Measurements from ENCODE around the gene ZSCAN9. TPM values are rescaled to one million over a fixed set of nuclear protein-coding genes. Genes with fewer than 3 reads are reported as not detected.

ZSCAN9 gene
- total and polyA plus RNA-seq, 9 of the 15 experiments (the other 6 are each of a cell fraction or from before 2014, with no cell fraction given) = 18.8 to 48.9 (median 28.7) TPM

DNA sequence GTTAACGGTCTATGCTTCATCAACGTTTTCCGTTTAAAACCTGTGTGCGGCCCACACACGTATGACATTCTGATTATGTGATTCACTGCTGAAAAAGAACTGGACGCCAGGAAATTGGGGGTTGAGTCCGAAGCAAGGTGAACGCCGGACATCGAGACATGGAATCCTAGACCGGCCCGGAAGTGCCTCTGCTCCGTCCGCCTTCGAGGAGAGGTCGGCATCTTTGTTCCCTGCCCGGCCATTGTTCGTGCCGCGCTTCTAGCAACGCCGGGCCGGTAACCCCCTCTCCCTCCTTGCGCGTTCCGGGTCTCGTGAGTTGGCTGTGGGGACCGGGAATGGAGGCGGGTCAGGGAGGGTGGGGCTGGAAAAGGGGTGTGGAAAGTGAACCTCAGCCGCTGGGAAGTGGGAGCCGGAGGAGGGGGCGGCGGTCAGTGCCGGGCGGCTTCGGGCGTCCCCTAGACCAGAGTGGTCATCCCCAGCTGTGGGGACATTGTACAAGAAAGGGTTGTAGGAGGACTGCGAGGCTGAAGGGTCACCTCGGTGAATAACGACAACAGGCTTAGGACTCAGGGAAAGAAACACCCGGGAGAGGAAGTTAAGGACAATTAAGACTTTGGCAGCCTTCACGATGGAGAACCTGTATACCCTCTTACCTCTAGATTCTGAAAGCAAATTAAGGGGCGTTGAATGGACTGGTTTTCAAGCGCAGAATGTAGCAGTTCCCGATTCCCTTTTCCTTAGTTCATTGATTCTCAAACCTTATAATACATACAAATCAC lies at the start of gene ZSCAN9 (continued):
- peak; percentile 93 for TF ChIP-seq CXXC5 (CRISPR knock-in tag; IDR thresholded peaks at IDR 0.05)
- no peak for TF ChIP-seq SETDB1 (IDR thresholded peaks at IDR 0.05; ENCODE audit: low read length)
- TF ChIP-seq RFX1 (IDR thresholded peaks at IDR 0.05) = no peak
- TF ChIP-seq GATAD2A (IDR thresholded peaks at IDR 0.05) = peak; percentile 89; the same call in 1 of the 2 replicates
- TF ChIP-seq, protein P1, sequence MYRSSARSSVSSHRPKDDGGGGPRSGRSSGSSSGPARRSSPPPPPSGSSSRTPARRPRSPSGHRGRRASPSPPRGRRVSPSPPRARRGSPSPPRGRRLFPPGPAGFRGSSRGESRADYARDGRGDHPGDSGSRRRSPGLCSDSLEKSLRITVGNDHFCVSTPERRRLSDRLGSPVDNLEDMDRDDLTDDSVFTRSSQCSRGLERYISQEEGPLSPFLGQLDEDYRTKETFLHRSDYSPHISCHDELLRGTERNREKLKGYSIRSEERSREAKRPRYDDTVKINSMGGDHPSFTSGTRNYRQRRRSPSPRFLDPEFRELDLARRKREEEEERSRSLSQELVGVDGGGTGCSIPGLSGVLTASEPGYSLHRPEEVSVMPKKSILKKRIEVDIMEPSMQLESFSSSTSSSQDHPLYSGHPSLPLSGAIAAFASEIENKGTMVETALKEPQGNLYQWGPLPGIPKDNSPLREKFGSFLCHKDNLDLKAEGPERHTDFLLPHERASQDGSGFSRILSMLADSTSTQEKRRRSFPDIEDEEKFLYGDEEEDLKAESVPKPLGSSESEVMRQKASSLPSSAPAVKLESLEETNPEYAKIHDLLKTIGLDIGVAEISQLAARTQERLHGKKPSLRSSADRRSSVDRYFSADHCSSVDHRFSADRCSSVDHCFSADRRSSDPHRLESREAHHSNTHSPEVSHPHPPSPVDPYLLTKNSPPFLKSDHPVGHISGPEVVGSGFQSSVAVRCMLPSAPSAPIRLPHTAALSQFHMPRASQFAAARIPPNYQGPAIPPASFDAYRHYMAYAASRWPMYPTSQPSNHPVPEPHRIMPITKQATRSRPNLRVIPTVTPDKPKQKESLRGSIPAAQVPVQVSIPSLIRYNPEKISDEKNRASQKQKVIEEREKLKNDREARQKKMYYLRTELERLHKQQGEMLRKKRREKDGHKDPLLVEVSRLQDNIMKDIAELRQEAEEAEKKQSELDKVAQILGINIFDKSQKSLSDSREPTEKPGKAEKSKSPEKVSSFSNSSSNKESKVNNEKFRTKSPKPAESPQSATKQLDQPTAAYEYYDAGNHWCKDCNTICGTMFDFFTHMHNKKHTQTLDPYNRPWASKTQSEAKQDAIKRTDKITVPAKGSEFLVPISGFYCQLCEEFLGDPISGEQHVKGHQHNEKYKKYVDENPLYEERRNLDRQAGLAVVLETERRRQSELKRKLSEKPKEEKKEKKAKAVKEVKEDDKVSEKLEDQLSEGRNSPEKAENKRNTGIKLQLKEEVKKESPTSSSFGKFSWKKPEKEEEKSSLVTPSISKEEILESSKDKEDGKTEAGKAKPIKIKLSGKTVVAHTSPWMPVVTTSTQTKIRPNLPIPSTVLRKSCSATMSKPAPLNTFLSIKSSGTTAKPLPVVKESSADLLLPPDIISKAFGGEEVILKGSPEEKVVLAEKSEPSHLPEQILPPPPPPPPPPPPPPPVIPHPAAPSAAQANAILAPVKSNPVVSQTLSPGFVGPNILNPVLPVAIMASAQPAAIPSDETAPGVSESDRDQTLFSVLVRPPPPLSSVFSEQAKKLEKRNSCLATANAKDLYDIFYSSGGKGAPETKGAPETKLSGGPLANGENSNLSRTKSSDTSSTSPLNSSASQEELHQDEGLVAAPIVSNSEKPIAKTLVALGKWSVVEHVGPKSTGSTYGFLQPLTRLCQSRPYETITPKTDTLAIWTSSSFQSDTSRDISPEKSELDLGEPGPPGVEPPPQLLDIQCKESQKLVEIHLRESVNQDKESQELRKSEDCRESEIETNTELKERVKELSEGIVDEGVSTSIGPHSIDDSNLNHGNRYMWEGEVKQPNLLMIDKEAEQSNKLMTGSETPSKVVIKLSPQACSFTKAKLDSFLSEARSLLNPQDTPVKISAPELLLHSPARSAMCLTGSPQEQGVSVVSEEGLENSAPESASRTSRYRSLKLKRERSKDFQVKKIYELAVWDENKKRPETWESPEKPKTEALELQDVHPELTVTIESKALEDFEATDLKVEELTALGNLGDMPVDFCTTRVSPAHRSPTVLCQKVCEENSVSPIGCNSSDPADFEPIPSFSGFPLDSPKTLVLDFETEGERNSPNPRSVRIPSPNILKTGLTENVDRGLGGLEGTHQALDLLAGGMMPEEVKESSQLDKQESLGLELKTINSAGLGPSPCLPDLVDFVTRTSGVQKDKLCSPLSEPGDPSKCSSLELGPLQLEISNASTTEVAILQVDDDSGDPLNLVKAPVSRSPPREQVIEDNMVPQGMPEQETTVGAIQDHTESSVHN (IDR thresholded peaks at IDR 0.05; ENCODE audit: borderline replicate concordance in 1 of 2, low read depth in 1 of 2) = no peak
- TF ChIP-seq, protein P2, sequence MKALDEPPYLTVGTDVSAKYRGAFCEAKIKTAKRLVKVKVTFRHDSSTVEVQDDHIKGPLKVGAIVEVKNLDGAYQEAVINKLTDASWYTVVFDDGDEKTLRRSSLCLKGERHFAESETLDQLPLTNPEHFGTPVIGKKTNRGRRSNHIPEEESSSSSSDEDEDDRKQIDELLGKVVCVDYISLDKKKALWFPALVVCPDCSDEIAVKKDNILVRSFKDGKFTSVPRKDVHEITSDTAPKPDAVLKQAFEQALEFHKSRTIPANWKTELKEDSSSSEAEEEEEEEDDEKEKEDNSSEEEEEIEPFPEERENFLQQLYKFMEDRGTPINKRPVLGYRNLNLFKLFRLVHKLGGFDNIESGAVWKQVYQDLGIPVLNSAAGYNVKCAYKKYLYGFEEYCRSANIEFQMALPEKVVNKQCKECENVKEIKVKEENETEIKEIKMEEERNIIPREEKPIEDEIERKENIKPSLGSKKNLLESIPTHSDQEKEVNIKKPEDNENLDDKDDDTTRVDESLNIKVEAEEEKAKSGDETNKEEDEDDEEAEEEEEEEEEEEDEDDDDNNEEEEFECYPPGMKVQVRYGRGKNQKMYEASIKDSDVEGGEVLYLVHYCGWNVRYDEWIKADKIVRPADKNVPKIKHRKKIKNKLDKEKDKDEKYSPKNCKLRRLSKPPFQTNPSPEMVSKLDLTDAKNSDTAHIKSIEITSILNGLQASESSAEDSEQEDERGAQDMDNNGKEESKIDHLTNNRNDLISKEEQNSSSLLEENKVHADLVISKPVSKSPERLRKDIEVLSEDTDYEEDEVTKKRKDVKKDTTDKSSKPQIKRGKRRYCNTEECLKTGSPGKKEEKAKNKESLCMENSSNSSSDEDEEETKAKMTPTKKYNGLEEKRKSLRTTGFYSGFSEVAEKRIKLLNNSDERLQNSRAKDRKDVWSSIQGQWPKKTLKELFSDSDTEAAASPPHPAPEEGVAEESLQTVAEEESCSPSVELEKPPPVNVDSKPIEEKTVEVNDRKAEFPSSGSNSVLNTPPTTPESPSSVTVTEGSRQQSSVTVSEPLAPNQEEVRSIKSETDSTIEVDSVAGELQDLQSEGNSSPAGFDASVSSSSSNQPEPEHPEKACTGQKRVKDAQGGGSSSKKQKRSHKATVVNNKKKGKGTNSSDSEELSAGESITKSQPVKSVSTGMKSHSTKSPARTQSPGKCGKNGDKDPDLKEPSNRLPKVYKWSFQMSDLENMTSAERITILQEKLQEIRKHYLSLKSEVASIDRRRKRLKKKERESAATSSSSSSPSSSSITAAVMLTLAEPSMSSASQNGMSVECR (CRISPR knock-in tag; IDR thresholded peaks at IDR 0.05) = peak; percentile 93
- TF ChIP-seq, protein P3, sequence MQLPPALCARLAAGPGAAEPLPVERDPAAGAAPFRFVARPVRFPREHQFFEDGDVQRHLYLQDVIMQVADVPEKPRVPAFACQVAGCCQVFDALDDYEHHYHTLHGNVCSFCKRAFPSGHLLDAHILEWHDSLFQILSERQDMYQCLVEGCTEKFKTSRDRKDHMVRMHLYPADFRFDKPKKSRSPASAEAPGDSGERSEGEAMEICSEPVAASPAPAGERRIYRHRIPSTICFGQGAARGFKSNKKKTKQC (CRISPR knock-in tag; IDR thresholded peaks at IDR 0.05) = peak; percentile 77; the same call in 1 of the 2 replicates
- peak; percentile 41 to 91; a peak in 3 of 4 replicates for TF ChIP-seq TEAD1 (CRISPR knock-in tag; IDR thresholded peaks at IDR 0.05)
- TF ChIP-seq, protein P4, sequence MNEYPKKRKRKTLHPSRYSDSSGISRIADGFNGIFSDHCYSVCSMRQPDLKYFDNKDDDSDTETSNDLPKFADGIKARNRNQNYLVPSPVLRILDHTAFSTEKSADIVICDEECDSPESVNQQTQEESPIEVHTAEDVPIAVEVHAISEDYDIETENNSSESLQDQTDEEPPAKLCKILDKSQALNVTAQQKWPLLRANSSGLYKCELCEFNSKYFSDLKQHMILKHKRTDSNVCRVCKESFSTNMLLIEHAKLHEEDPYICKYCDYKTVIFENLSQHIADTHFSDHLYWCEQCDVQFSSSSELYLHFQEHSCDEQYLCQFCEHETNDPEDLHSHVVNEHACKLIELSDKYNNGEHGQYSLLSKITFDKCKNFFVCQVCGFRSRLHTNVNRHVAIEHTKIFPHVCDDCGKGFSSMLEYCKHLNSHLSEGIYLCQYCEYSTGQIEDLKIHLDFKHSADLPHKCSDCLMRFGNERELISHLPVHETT (CRISPR knock-in tag; conservative IDR thresholded peaks at IDR 0.05 in 1 of 2, IDR thresholded peaks at IDR 0.05 in 1 of 2) = peak in 1 of 2 experiments; percentile 98; a peak in 2 of 4 replicates

All from K562 (cell line).